Thyroid gland (tissue), 4 donors: Measurements from ENCODE around the gene CDX4.

ENCODE experiments used
- POLR2A ChIP-seq, 2 donors: fragments of 450-650 bp; IDR thresholded peaks; one replicate each; pipeline ENCODE4 v1.6.1; 2017; ENCODE audit warnings: antibody characterized with exemption in 2 of 2, mild to moderate bottlenecking in 2 of 2, moderate library complexity in 1 of 2
- TF ChIP-seq, protein P1 (sequence below), 6 experiments: fragments of 200-600 bp in 3 of 6; fragments of 450-650 bp in 3 of 6; sonication (generic) in 3 of 6; IDR thresholded peaks; one replicate each; pipeline ENCODE4 v1.5.1; 2016 to 2019; ENCODE audit warnings: antibody characterized with exemption in 6 of 6, mild to moderate bottlenecking in 2 of 6, inconsistent platforms in 1 of 6, moderate library complexity in 1 of 6

DNA sequence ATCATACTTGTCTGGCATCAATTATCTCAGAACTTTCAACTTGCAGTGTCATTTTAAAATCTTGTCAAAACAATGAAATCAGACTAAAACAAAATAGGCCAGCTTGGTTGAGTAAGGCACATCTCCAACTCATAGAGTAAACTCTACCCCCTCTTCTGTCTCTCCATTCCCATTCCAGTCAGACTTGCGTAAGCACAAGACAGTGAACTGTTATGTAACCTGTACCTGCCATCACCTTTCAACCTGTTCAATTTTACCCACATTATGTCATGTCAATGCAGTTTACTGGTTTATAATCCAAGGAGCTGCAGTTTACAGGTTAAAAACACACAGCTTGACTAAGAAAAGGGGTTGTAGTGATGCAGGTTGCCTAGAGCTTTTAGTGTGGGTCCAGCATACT, 8.3 kb downstream of the CDX4 start:
- TF ChIP-seq, protein P1, sequence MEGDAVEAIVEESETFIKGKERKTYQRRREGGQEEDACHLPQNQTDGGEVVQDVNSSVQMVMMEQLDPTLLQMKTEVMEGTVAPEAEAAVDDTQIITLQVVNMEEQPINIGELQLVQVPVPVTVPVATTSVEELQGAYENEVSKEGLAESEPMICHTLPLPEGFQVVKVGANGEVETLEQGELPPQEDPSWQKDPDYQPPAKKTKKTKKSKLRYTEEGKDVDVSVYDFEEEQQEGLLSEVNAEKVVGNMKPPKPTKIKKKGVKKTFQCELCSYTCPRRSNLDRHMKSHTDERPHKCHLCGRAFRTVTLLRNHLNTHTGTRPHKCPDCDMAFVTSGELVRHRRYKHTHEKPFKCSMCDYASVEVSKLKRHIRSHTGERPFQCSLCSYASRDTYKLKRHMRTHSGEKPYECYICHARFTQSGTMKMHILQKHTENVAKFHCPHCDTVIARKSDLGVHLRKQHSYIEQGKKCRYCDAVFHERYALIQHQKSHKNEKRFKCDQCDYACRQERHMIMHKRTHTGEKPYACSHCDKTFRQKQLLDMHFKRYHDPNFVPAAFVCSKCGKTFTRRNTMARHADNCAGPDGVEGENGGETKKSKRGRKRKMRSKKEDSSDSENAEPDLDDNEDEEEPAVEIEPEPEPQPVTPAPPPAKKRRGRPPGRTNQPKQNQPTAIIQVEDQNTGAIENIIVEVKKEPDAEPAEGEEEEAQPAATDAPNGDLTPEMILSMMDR (IDR thresholded peaks at IDR 0.05): no peak
- TF ChIP-seq POLR2A (IDR thresholded peaks at IDR 0.05): no peak
